ENCODE data around the gene RAB37.

The RAB37 gene

GRCh38 chr17:74777901-74778515 lies 41.0 kb downstream of the RAB37 start:
- no peak for DNase-seq (ENCODE audit: low spot score)

GRCh38 chr17:74778960-74779359 lies 41.9 kb downstream of the RAB37 start:
- no peak for DNase-seq (ENCODE audit: low spot score)

- no peak for DNase-seq (ENCODE audit: low spot score)
Measured at GRCh38 chr17:74779501-74779900, 42.4 kb downstream of the RAB37 start.

GRCh38 chr17:74779948-74780400 lies 42.9 kb downstream of the RAB37 start:
- peak; percentile 76 for DNase-seq (ENCODE audit: low spot score)

- no peak for DNase-seq (ENCODE audit: low spot score)
Measured at GRCh38 chr17:74780443-74781238, 43.6 kb downstream of the RAB37 start.

- no peak for DNase-seq (ENCODE audit: low spot score)
Measured at GRCh38 chr17:74782571-74782970, 45.5 kb downstream of the RAB37 start.

- DNase-seq (ENCODE audit: low spot score) = no peak
Measured at GRCh38 chr17:74784125-74784810, 47.2 kb downstream of the RAB37 start.

- no peak for DNase-seq (ENCODE audit: low spot score)
Measured at GRCh38 chr17:74785096-74785980, 48.3 kb downstream of the RAB37 start.

- DNase-seq (ENCODE audit: low spot score) = no peak
Measured at GRCh38 chr17:74785981-74786360, 48.9 kb downstream of the RAB37 start.

GRCh38 chr17:74786431-74787055 lies 49.5 kb downstream of the RAB37 start:
- no peak for DNase-seq (ENCODE audit: low spot score)

GRCh38 chr17:74790161-74791058 lies 53.4 kb downstream of the RAB37 start:
- DNase-seq (ENCODE audit: low spot score) = peak; percentile 16

GRCh38 chr17:74792586-74793105 lies 55.6 kb downstream of the RAB37 start:
- no peak for DNase-seq (ENCODE audit: low spot score)

GRCh38 chr17:74795327-74796020 lies 58.4 kb downstream of the RAB37 start:
- no peak for DNase-seq (ENCODE audit: low spot score)

- DNase-seq (ENCODE audit: low spot score) = no peak
Measured at GRCh38 chr17:74796211-74796610, 59.2 kb downstream of the RAB37 start.

- DNase-seq (ENCODE audit: low spot score) = no peak
Measured at GRCh38 chr17:74796866-74797265, 59.8 kb downstream of the RAB37 start.
